ENCODE data around the gene PTPRN2. TPM values are rescaled to one million over a fixed set of nuclear protein-coding genes. Genes with fewer than 3 reads are reported as not detected.
A peak's percentile ranks its signal among the peaks of the same experiment; 100 is the strongest.

Gene PTPRN2
- total RNA-seq, 8 experiments from 2014 or later: 0.10 to 19.7 (median 10.8) TPM; not detected in 1

DNA sequence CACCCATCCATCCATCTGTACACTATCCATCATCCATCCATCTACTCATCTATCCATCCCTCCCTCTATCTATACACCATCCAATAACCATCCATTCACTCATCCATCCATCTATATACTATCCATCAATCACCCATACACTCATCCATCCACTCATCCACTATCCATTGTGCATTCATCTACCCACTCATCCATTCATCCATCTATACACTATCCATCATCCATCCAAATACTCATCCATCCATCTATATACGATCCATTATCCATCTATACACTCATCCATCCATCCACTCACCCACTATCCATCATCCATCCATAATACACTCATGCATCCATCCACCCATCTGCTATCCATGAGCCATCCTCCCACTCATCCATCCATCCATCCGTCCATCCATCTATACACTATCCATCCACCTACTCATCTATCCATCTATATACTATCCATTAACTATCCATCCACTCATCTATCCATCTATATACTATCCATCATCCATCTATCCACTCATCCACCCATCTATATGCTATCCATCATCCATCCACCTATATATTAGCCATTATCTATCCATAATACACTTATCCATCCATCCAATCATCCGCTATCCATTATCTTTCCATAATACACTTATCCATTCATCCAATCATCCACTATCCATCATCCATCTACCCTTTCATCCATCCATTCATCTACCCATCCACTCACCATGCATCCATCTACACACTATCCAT, 765.5 kb downstream of the PTPRN2 start:
- Histone ChIP-seq H3K4me3 (no peak overlapping the region), H3K4me1 (replicated peaks in 1 of 2) (peaks cover 0 to 23% of the 10 kb centered on the region in 2 donors), H3K27ac (no peak overlapping the region)
- no peak for ATAC-seq (replicated peaks in 6 of 8)
- in situ Hi-C loops (cut with MboI; ENCODE audit: low pct_unique_long_range_greater_than_20kb in 2 of 9, low sequenced_read_pairs in 9 of 9, unreplicated experiment in 9 of 9): no loop called here
- WGBS, 10 experiments: 0 to 100% (median 42%) methylated on average over 1 to 3 of the region's 3 CpGs

DNA sequence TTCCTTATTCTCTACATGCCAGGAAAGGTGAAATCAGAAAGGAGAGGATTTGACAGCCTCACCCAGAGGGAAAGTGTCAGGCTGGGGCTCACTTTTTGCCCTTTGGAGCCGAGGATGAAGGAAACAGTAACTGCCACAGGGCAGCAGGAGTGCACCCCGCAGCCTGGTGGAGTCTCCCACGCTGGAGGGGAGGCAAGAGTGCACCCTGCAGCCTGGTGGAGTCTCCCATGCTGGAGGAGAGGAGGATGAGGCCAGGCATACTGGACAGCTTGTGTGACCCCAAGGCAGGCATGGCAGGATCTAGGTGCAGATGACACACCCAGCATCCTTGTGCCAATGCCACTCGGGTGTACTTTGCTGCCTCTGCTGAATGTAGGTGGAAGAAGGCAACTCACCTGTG, 766.8 kb downstream of the PTPRN2 start:
- 0 to 38% (median 28%) methylated on average over 1 to 3 of the region's 4 CpGs; no CpG with 5 or more reads in 5 of the 10 experiments for WGBS, 10 experiments

DNA sequence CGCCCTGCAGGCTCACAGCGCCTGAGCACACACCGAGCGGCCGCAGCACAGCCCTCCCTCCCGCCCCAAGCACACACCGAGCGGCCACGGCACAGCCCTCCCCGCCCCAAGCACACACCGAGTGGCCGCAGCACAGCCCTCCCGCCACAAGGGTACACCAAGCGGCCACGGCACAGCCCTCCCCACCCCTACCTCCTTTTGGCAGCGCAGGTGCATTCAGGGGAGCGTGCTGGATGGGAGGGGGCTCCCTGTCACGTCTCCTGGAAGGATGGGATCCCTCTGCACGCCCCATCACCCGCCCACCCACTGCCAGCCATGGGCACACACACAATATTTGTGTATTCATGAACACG, 768.2 kb downstream of the PTPRN2 start:
- in situ Hi-C loops (cut with MboI; ENCODE audit: low pct_unique_long_range_greater_than_20kb in 2 of 9, low sequenced_read_pairs in 9 of 9, unreplicated experiment in 9 of 9): no loop called here
- H3K27ac ChIP-seq: peak overlapping the region in 1 of 2 donors; percentile 49
- ATAC-seq (replicated peaks in 6 of 8): no peak
- H3K4me3 ChIP-seq: no peak overlapping the region
- no CpG with 5 or more reads among the region's 21 CpGs for whole genome bisulfite sequencing, 10 experiments
- H3K4me1 ChIP-seq (replicated peaks in 1 of 2): peaks cover 0 to 42% of the 10 kb centered on the region in 2 donors

More for the DNA sequence above, 766.8 kb downstream of the PTPRN2 start:
- Histone ChIP-seq H3K4me3 (no peak overlapping the region), H3K4me1 (replicated peaks in 1 of 2) (peaks cover 0 to 36% of the 10 kb centered on the region in 2 donors), H3K27ac (no peak overlapping the region)
- ATAC-seq (replicated peaks in 6 of 8): no peak
- in situ Hi-C loops (cut with MboI; ENCODE audit: low pct_unique_long_range_greater_than_20kb in 2 of 9, low sequenced_read_pairs in 9 of 9, unreplicated experiment in 9 of 9): no loop called here

DNA sequence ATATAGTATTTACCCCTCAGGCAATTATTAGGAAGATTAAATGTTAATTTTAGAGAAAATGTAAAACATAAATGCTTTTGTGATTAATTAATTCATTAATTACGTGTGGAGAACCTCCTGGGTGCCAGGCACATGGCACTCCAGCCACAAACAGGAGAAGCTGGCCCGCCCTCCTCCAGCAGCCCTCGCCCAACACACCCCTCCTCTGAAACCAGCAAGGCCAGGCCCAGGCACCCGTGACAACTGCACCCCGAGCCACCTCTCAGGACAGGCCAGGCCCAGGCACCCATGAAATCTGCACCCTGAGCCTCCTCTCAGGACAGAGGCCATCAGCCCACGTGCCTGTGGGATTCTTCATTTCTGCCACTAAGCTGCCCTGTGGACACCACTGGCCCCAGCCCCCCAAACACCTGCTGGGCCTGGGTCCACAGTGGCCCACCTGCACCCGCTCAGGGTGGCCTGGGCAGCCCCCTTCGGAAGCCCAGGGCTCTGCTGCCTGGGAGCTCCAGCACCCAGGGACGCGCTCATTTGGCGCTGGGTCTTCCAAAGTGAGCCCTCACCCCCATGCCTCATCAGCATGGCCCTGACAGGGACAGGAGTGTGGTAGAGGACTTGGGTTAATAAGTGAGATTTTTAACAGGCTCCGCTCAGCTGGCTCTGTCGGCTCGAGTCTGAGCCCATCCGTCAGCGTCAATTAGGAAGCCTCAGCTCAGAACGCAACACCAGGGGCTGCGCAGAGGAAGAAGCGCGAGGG, 768.7 kb downstream of the PTPRN2 start:
- ATAC-seq (replicated peaks in 6 of 8): peak in 5 of 8 experiments; percentile 75 to 92 (median 86)
- Histone ChIP-seq H3K4me1 (replicated peaks in 1 of 2) (peaks cover 0 to 42% of the 10 kb centered on the region in 2 donors), H3K4me3 (no peak overlapping the region), H3K27ac (peak overlapping the region in 1 of 2 donors; percentile 49)
- WGBS, 10 experiments: 0 to 100% (median 34%) methylated on average over 1 to 3 of the region's 20 CpGs; no CpG with 5 or more reads in 4 of the 10 experiments
- in situ Hi-C loops (cut with MboI; ENCODE audit: low pct_unique_long_range_greater_than_20kb in 2 of 9, low sequenced_read_pairs in 9 of 9, unreplicated experiment in 9 of 9): no loop called here

DNA sequence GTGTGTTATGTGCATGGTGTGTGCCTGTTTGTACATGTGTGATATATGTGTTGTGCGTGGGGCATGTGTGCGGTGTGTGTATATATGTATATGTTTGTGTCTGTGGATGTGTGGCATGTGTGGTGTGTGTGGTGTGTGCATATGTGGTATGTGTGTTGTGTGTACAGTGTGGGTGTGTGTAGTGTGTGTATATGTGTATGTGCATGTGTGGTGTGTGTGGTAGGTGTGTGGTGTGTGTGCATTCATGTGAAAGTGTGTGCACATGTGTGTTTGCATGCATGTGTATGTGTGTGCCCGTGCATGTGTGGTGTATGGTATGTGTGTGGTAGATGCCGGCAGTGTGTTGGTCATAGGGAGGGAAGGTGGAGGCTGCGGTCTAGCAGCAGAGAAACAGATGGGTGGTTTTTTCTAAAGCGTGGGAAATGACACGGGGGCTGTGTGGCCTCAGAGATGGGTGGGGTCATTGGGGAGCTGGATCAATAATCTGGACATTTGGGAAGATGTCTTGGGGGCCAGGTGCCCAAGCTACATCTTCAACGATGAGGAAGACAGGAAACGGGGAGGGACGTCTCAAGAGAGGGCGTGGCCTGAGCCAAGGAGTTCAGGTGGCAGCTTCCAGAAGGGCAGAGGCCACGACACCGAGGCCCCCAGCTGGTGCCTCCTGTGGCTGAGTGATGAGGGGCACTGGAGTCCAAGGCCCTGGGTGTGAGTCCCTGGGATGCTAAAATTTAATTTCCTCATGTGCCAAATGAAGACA, 769.5 kb downstream of the PTPRN2 start:
- no peak overlapping the region for H3K27ac ChIP-seq
- H3K4me1 ChIP-seq (replicated peaks in 1 of 2): peaks cover 0 to 42% of the 10 kb centered on the region in 2 donors
- in situ Hi-C loops (cut with MboI; ENCODE audit: low pct_unique_long_range_greater_than_20kb in 2 of 9, low sequenced_read_pairs in 9 of 9, unreplicated experiment in 9 of 9): no loop called here
- 34 to 80% (median 43%) methylated on average over 2 to 8 of the region's 13 CpGs; no CpG with 5 or more reads in 4 of the 10 experiments for WGBS, 10 experiments
- ATAC-seq (replicated peaks in 6 of 8): no peak
- H3K4me3 ChIP-seq: no peak overlapping the region

DNA sequence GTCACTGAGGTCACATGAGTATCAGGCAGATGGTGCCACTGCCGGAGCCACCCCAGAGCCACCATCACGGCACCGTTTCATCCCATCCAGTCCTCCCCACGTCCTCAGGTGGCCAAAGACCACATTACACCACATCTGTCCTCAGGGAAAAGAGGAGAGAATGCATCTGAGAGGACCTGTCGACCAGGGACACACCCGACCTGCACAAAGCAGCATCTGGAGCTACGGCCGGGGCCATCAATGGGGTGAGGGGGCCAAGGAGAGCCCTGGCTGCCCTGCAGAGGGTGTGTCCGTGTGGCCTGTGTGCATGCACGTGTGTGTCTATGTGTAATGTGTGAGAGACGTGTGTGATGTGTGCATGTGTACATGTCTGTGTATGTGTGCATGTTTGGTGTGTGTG, 770.2 kb downstream of the PTPRN2 start:
- no peak overlapping the region for H3K4me3 ChIP-seq
- no peak for ATAC-seq (replicated peaks in 6 of 8)
- 0 to 100% (median 36%) methylated on average over 1 to 3 of the region's 11 CpGs; no CpG with 5 or more reads in 6 of the 10 experiments for WGBS, 10 experiments
- peaks cover 0 to 42% of the 10 kb centered on the region in 2 donors for H3K4me1 ChIP-seq (replicated peaks in 1 of 2)
- H3K27ac ChIP-seq: no peak overlapping the region
- in situ Hi-C loops (cut with MboI; ENCODE audit: low pct_unique_long_range_greater_than_20kb in 2 of 9, low sequenced_read_pairs in 9 of 9, unreplicated experiment in 9 of 9): no loop called here

DNA sequence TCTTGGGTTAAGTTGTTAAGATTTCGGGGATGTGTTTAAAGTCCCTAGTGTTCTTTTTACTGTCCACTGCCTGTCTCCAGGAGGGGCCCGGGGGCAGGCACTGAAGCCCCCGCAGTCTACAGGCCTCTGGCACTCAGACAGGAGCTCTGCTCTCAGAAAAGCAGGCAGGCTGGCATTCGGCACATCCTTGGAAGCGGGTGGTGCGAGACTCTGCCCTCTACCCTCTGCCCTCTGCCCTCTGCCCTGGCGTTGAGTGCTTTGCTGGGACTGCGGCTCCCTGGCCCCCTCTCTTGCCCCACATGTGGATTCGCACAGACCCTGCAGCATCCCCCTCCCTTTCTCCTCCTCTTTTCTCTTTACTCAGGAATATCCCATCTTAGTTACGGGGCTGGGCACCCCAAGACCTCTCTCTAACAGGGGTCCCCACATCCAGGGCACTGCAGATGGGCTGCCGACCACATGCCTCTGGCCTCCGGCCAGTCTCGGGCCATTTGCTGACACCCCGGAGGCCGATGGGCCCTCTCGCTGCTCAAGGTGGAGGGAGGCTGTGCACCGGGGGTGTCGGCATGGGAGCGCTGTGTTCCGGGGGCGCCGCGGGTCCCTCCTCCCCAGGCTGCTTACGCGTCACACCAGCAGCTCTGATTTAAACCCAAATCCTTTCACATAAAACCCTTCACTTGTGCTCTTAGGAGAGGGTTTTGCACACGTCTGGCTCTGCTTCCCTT, 770.9 kb downstream of the PTPRN2 start:
- no peak for ATAC-seq (replicated peaks in 6 of 8)
- WGBS, 10 experiments: 0 to 91% (median 70%) methylated on average over 1 to 4 of the region's 26 CpGs; no CpG with 5 or more reads in 4 of the 10 experiments
- Histone ChIP-seq H3K4me3 (no peak overlapping the region), H3K27ac (peak overlapping the region in 1 of 2 donors; percentile 12), H3K4me1 (replicated peaks in 1 of 2) (peaks cover 0 to 44% of the 10 kb centered on the region in 2 donors)
- in situ Hi-C loops (cut with MboI; ENCODE audit: low pct_unique_long_range_greater_than_20kb in 2 of 9, low sequenced_read_pairs in 9 of 9, unreplicated experiment in 9 of 9): no loop called here

DNA sequence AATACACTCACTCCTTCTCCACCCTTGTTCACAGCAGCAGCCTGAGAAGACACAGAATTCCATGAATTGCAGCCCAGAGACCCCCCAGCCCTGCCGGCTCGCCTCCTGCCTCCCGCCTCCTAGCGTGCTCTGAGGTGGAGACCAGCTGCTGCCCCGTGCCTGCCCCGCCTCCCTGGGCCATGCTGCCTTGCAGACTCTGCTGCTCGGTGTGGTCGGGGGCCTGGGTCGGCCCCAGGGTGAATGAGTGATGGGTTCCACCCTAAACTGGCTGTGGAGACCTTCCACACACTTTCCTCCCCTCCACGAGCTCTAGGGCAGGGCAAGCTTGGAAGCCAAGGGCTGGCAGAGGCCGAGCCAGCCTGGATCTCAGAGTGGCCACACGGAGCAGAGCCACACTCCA, 771.5 kb downstream of the PTPRN2 start:
- WGBS, 10 experiments: 0 to 80% (median 56%) methylated on average over 1 to 3 of the region's 12 CpGs; no CpG with 5 or more reads in 6 of the 10 experiments
- in situ Hi-C loops (cut with MboI; ENCODE audit: low pct_unique_long_range_greater_than_20kb in 2 of 9, low sequenced_read_pairs in 9 of 9, unreplicated experiment in 9 of 9): no loop called here

DNA sequence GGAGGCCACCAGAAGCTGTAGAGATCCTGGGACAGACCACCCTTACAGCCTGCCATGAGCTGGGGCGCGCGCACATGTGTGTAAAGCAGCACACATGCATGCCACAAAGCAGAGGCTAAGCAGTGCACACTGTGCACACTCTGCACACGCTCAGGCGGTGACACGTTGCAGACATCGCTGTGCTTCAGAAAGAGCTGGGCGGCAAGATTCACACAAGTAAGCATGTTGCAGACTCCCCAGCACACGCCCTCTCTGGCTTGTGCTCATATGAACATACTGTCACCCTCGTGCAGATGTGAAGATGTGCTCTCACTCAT, 772.0 kb downstream of the PTPRN2 start:
- no peak for ATAC-seq (replicated peaks in 6 of 8)
- Histone ChIP-seq H3K4me1 (replicated peaks in 1 of 2) (peaks cover 0 to 44% of the 10 kb centered on the region in 2 donors), H3K4me3 (no peak overlapping the region), H3K27ac (peak overlapping the region in 1 of 2 donors; percentile 13)
- in situ Hi-C loops (cut with MboI; ENCODE audit: low pct_unique_long_range_greater_than_20kb in 2 of 9, low sequenced_read_pairs in 9 of 9, unreplicated experiment in 9 of 9): no loop called here
- 5 to 88% (median 20%) methylated on average over 1 to 5 of the region's 10 CpGs; no CpG with 5 or more reads in 5 of the 10 experiments for WGBS, 10 experiments

More for the DNA sequence above, 771.5 kb downstream of the PTPRN2 start:
- H3K4me1 ChIP-seq (replicated peaks in 1 of 2): peaks cover 0 to 44% of the 10 kb centered on the region in 2 donors
- H3K4me3 ChIP-seq: no peak overlapping the region
- peak in 4 of 8 experiments; percentile 48 to 70 (median 70) for ATAC-seq (replicated peaks in 6 of 8)
- no peak overlapping the region for H3K27ac ChIP-seq

DNA sequence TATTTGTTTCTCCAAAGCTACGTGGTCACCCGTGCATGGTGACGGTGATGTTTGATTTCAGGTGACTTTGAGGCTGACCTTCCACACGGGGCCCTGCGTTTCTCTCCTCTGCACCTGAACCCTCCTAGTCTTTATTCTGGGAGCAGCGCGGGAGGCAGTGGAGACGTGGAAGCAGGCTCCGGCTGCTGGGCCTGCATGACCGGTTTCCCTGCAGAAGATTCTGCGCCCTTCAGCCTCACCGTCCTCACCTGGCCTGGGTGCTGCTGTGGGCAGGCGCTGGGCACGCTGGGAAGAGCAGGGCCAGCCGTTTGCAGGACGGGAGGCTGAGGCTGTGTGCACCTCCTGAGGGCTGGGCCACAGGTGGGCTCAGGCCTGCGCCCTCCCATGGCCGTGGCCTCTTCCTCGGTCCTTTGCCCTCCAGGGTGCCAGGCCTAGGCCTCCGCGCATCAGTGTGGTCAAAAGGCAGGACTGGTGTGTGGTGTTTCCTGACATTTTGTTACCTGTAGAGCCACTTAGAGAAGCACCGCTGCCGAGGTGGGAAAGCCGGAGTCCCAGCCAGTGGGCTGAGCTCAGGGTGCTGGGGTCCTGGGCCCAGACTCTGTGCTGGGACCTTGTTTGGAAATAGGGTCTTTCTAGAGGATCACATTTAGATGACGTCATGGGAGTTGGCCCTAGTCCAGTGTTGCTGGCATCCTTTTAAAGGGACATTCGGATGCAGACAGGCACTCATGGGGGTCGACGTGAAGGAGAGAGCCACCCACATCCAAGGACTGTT, 772.5 kb downstream of the PTPRN2 start:
- no peak overlapping the region for H3K4me3 ChIP-seq
- H3K27ac ChIP-seq: peak overlapping the region in 1 of 2 donors; percentile 13
- 0 to 100% (median 48%) methylated on average over 1 to 11 of the region's 28 CpGs; no CpG with 5 or more reads in 2 of the 10 experiments for WGBS, 10 experiments
- H3K4me1 ChIP-seq (replicated peaks in 1 of 2): peaks cover 0 to 44% of the 10 kb centered on the region in 2 donors
- ATAC-seq (replicated peaks in 6 of 8): no peak
- in situ Hi-C loops (cut with MboI; ENCODE audit: low pct_unique_long_range_greater_than_20kb in 2 of 9, low sequenced_read_pairs in 9 of 9, unreplicated experiment in 9 of 9): no loop called here

DNA sequence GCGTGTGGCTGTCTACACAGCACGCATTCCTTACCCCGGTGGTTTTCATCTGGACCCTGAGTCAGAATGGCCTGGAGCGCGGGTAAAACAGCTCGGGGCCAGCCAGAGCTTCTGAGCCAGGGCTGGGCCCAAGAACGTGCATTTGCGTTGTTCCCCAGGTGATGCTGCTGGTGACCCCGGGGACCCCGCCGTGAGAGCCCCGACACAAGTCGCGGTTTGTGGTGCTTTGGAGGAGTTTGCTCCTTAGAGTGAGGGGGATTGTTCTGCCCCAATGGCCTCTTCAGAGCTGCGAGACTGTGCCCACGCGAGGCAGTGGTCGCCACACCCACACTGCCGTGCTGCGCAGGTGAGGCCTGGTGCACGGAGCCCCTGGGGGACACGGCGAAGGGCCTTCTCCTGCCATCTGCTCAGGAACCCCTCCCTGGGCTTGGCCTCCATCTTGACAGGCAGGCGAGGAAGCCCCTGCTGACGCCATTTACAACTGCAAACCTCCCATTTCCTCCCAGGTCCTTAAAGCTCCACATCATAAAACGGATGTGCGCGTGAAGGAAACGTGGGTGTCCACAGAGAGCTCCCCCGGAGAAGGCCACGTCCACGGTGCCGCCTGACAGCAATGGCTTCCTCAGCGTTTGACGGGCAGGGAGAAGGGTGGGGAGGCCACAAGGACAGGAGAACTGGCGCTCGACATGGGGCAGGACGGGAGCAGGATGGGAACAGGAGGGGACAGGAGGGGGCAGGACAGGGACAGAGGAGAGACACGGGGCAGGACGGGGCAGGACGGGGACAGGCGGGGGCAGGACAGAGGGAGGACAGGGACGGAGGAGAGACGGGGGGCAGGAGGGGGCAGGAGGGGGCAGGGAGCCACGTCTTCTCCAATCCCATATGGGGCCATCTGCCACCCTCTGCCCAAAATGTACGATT, 773.6 kb downstream of the PTPRN2 start:
- H3K27ac ChIP-seq: no peak overlapping the region
- ATAC-seq (replicated peaks in 6 of 8): no peak
- in situ Hi-C loops (cut with MboI; ENCODE audit: low pct_unique_long_range_greater_than_20kb in 2 of 9, low sequenced_read_pairs in 9 of 9, unreplicated experiment in 9 of 9): no loop called here
- H3K4me3 ChIP-seq: no peak overlapping the region
- WGBS, 10 experiments: 29 to 93% (median 81%) methylated on average over 2 to 15 of the region's 46 CpGs; no CpG with 5 or more reads in 2 of the 10 experiments
- peaks cover 0 to 37% of the 10 kb centered on the region in 2 donors for H3K4me1 ChIP-seq (replicated peaks in 1 of 2)
